ENCODE measurements around the gene AHI1.

AHI1 gene

DNA sequence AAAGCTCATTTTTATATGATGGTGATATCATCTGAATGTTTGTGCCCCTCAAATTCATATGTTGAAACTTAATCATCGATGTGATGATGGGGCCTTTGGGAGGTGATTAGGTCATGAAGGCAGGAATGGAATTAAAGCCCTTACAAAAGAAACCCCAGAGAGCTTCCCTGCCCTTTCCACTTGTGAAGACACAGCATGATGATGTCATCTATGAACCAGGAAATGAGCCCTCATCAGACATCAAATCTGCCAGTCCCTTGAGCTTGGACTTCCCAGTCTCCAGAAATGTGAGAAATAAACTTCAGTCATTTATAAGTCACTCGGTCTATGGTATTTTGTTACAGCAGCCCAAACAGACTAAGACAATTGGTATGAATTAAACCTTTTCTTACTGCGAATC lies 163.4 kb downstream of the AHI1 start:
- H3K27ac ChIP-seq (ENCODE audit: poor library complexity, severe bottlenecking) = no peak overlapping the region
- no peaks in the 10 kb centered on the region for H3K36me3 ChIP-seq (ENCODE audit: low read depth)
- no peaks in the 10 kb centered on the region for H3K9me3 ChIP-seq (ENCODE audit: severe bottlenecking)
- no peak overlapping the region for H3K4me3 ChIP-seq (ENCODE audit: severe bottlenecking)
- TF ChIP-seq, protein P1, sequence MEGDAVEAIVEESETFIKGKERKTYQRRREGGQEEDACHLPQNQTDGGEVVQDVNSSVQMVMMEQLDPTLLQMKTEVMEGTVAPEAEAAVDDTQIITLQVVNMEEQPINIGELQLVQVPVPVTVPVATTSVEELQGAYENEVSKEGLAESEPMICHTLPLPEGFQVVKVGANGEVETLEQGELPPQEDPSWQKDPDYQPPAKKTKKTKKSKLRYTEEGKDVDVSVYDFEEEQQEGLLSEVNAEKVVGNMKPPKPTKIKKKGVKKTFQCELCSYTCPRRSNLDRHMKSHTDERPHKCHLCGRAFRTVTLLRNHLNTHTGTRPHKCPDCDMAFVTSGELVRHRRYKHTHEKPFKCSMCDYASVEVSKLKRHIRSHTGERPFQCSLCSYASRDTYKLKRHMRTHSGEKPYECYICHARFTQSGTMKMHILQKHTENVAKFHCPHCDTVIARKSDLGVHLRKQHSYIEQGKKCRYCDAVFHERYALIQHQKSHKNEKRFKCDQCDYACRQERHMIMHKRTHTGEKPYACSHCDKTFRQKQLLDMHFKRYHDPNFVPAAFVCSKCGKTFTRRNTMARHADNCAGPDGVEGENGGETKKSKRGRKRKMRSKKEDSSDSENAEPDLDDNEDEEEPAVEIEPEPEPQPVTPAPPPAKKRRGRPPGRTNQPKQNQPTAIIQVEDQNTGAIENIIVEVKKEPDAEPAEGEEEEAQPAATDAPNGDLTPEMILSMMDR (IDR thresholded peaks at IDR 0.05; ENCODE audit: poor library complexity, severe bottlenecking) = no peak
- ATAC-seq (ENCODE audit: low read depth) (no peak), DNase-seq (ENCODE audit: low spot score) (no peak)
- no peaks in the 10 kb centered on the region for H3K27me3 ChIP-seq (ENCODE audit: insufficient read depth, poor library complexity, severe bottlenecking)
- no peaks in the 10 kb centered on the region for H3K4me1 ChIP-seq (ENCODE audit: insufficient read depth, poor library complexity, severe bottlenecking)

GRCh38 chr6:135331002-135331401 lies 166.5 kb downstream of the AHI1 start:
- Histone ChIP-seq H3K4me1 (ENCODE audit: insufficient read depth, poor library complexity, severe bottlenecking) (no peaks in the 10 kb centered on the region), H3K27me3 (ENCODE audit: insufficient read depth, poor library complexity, severe bottlenecking) (no peaks in the 10 kb centered on the region), H3K4me3 (ENCODE audit: severe bottlenecking) (no peak overlapping the region), H3K36me3 (ENCODE audit: low read depth) (no peaks in the 10 kb centered on the region), H3K27ac (ENCODE audit: poor library complexity, severe bottlenecking) (no peak overlapping the region), H3K9me3 (ENCODE audit: severe bottlenecking) (no peaks in the 10 kb centered on the region)
- TF ChIP-seq, protein P1 (IDR thresholded peaks at IDR 0.05; ENCODE audit: poor library complexity, severe bottlenecking) = no peak
- DNase-seq (ENCODE audit: low spot score) (no peak), ATAC-seq (ENCODE audit: low read depth) (no peak)

DNA sequence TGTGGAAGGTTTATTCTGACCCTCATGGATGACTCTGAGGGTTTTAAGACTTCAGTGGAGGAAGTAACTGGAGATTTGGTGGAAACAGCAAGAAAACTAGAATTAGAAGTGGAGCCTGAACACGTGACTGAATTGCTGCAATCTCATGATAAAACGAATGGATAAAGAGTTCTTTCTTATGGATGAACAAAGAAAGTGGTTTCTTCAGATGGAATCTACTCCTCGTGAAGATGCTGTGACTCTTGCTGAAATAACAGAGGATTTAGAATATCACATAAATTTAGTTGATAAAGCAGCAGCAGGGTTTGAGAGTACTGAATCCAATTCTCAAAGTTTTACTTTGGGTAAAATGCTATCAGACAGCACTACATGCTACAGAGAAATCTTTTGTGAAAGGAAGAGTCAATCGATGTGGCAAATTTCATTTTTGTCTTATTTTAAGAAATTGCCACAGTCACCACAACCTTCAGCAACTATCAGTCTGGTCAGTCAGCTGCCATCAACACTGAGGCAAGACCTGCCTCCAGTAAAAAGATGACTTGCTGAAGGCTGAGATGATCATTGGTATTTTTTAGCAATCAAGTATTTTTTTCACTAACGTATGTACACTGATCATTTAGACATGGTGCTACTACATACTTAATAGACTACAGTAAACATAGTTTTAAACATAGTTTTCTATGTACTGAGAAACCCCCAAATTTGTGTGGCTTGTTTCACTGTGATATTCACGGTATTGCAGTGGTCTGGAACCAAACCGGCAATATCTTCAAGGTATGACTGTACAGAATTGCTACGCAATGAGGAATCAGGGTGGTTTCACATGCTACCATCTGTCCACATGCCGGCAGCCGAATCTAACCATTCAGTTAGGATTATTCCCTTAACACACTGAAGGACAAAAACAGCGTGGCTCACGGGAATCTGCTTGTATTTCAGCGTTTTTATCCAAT lies 167.4 kb downstream of the AHI1 start:
- Histone ChIP-seq H3K27ac (ENCODE audit: poor library complexity, severe bottlenecking) (no peak overlapping the region), H3K4me1 (ENCODE audit: insufficient read depth, poor library complexity, severe bottlenecking) (no peaks in the 10 kb centered on the region), H3K4me3 (ENCODE audit: severe bottlenecking) (no peak overlapping the region), H3K9me3 (ENCODE audit: severe bottlenecking) (no peaks in the 10 kb centered on the region), H3K27me3 (ENCODE audit: insufficient read depth, poor library complexity, severe bottlenecking) (no peaks in the 10 kb centered on the region), H3K36me3 (ENCODE audit: low read depth) (no peaks in the 10 kb centered on the region)
- ATAC-seq (ENCODE audit: low read depth) = no peak
- TF ChIP-seq, protein P1 (IDR thresholded peaks at IDR 0.05; ENCODE audit: poor library complexity, severe bottlenecking) = no peak
- DNase-seq (ENCODE audit: low spot score) = no peak

- H3K27ac ChIP-seq (ENCODE audit: poor library complexity, severe bottlenecking) = no peak overlapping the region
- no peaks in the 10 kb centered on the region for H3K36me3 ChIP-seq (ENCODE audit: low read depth)
- H3K27me3 ChIP-seq (ENCODE audit: insufficient read depth, poor library complexity, severe bottlenecking) = no peaks in the 10 kb centered on the region
- H3K9me3 ChIP-seq (ENCODE audit: severe bottlenecking) = no peaks in the 10 kb centered on the region
- no peak overlapping the region for H3K4me3 ChIP-seq (ENCODE audit: severe bottlenecking)
- TF ChIP-seq, protein P1 (IDR thresholded peaks at IDR 0.05; ENCODE audit: poor library complexity, severe bottlenecking) = no peak
- no peak for DNase-seq (ENCODE audit: low spot score)
- no peak for ATAC-seq (ENCODE audit: low read depth)
- no peaks in the 10 kb centered on the region for H3K4me1 ChIP-seq (ENCODE audit: insufficient read depth, poor library complexity, severe bottlenecking)
Measured at GRCh38 chr6:135328136-135328535, 169.4 kb downstream of the AHI1 start.
